Mesothelial cell of epicardium (in vitro differentiated cells): ENCODE data around the gene CEP131. TPM values are rescaled to one million over a fixed set of nuclear protein-coding genes. Genes with fewer than 3 reads are reported as not detected.
"Not testable (repeated sequence)": the region's sequence is repeated elsewhere in the genome, so short reads cannot be mapped to it uniquely, and the experiment has no call there.

Experiments used
- DNase-seq, 2 experiments: peaks; one replicate each; pipeline ENCODE4 v3.0.0; 2021; ENCODE audit warnings: low spot score in 2 of 2; ENCODE audit not compliant: unreplicated experiment in 2 of 2
- H3K27ac Mint-ChIP-seq: 2 replicates; pipeline ENCODE4 v1.8.0; 2021; ENCODE audit warnings: mixed read lengths
- H3K27me3 Mint-ChIP-seq: 2 replicates; pipeline ENCODE4 v1.8.0; 2021; ENCODE audit warnings: low read depth, mixed read lengths
- H3K36me3 Mint-ChIP-seq: 2 replicates; pipeline ENCODE4 v1.8.0; 2021; ENCODE audit warnings: mixed read lengths
- H3K4me1 Mint-ChIP-seq: 2 replicates; pipeline ENCODE4 v1.8.0; 2021; ENCODE audit warnings: mixed read lengths
- H3K4me3 Mint-ChIP-seq: 2 replicates; pipeline ENCODE4 v1.8.0; 2021; ENCODE audit warnings: mild to moderate bottlenecking, moderate library complexity, mixed read lengths
- H3K9me3 Mint-ChIP-seq: 2 replicates; pipeline ENCODE4 v1.8.0; 2021; ENCODE audit warnings: mixed read lengths
- CTCF ChIP-seq: fragments of 200-600 bp; sonication (generic); IDR thresholded peaks from one replicate; pipeline ENCODE4 v1.5.0; 2021; ENCODE audit warnings: antibody characterized with exemption; ENCODE audit not compliant: unreplicated experiment
- total RNA-seq: library from RNA; stranded (reverse); gene quantifications from 3 replicates; pipeline ENCODE4 v1.2.1, GENCODE V29; 2021

The CEP131 gene
- total RNA-seq, 1 donor from 2014 or later, result 27.3 TPM

GRCh38 chr17:81228834-81229665 is 6.3 kb upstream of the CEP131 start:
- TF ChIP-seq CTCF, result no peak
- no peak for DNase-seq
- Mint-ChIP-seq H3K4me1 (no peaks in the 10 kb centered on the region), H3K4me3 (no peak overlapping the region), H3K27me3 (no peaks in the 10 kb centered on the region), H3K36me3 (peaks cover 23% of the 10 kb centered on the region), H3K9me3 (peaks cover 5% of the 10 kb centered on the region), H3K27ac (no peak overlapping the region)

GRCh38 chr17:81228420-81228819 is 5.7 kb upstream of the CEP131 start:
- H3K9me3 Mint-ChIP-seq, result peaks cover 5% of the 10 kb centered on the region
- no peaks in the 10 kb centered on the region for H3K27me3 Mint-ChIP-seq
- H3K4me3 Mint-ChIP-seq, result no peak overlapping the region
- peaks cover 23% of the 10 kb centered on the region for H3K36me3 Mint-ChIP-seq
- peaks cover 6% of the 10 kb centered on the region for H3K4me1 Mint-ChIP-seq
- DNase-seq, result no peak
- no peak overlapping the region for H3K27ac Mint-ChIP-seq
- TF ChIP-seq CTCF, result no peak

- not testable (repeated sequence) for H3K4me3 Mint-ChIP-seq, DNase-seq, H3K4me1 Mint-ChIP-seq, H3K27ac Mint-ChIP-seq, H3K27me3 Mint-ChIP-seq, H3K9me3 Mint-ChIP-seq
- H3K36me3 Mint-ChIP-seq, result peaks cover 23% of the 10 kb centered on the region
These were observed 4.9 kb upstream of the CEP131 start for GRCh38 chr17:81227630-81228029.

- DNase-seq, result no peak
- no peaks in the 10 kb centered on the region for H3K27me3 Mint-ChIP-seq
- TF ChIP-seq CTCF, result no peak
- H3K4me3 Mint-ChIP-seq, result peak overlapping the region; percentile 74
- H3K4me1 Mint-ChIP-seq, result peaks cover 15% of the 10 kb centered on the region
- H3K9me3 Mint-ChIP-seq, result peaks cover 5% of the 10 kb centered on the region
- peaks cover 10% of the 10 kb centered on the region for H3K36me3 Mint-ChIP-seq
- H3K27ac Mint-ChIP-seq, result peak overlapping the region; percentile 87
These were observed 981 bp upstream of the CEP131 start for GRCh38 chr17:81223762-81224130.

GRCh38 chr17:81222620-81222905 is 202 bp downstream of the CEP131 start:
- Mint-ChIP-seq H3K27ac (no peak overlapping the region), H3K9me3 (peaks cover 5% of the 10 kb centered on the region), H3K27me3 (no peaks in the 10 kb centered on the region), H3K36me3 (peaks cover 3% of the 10 kb centered on the region), H3K4me1 (peaks cover 15% of the 10 kb centered on the region), H3K4me3 (peak overlapping the region; percentile 66)
- TF ChIP-seq CTCF, result no peak
- DNase-seq, result no peak

- Mint-ChIP-seq H3K36me3 (peaks cover 7% of the 10 kb centered on the region), H3K4me1 (peaks cover 15% of the 10 kb centered on the region), H3K27ac (no peak overlapping the region), H3K27me3 (no peaks in the 10 kb centered on the region), H3K4me3 (peak overlapping the region; percentile 64), H3K9me3 (peaks cover 5% of the 10 kb centered on the region)
- DNase-seq, result no peak
- no peak for TF ChIP-seq CTCF
These were observed 734 bp downstream of the CEP131 start for GRCh38 chr17:81221842-81222619.
